ENCODE measurements around the gene LACC1. TPM values are rescaled to one million over a fixed set of nuclear protein-coding genes. Genes with fewer than 3 reads are reported as not detected.

The LACC1 gene
- total and polyA plus RNA-seq, 2 of the 13 experiments (the other 11 are each of a cell fraction or from before 2014, with no cell fraction given): 0.92 to 1.7 TPM

GRCh38 chr13:43878892-43879754 is 581 bp upstream of the LACC1 start, which contains the start of gene CCDC122 (continued):
- TF ChIP-seq ZNF614 (CRISPR knock-in tag; IDR thresholded peaks at IDR 0.05; ENCODE audit: borderline replicate concordance) (no peak), ZNF335 (CRISPR knock-in tag; IDR thresholded peaks at IDR 0.05) (no peak), MED1 (CRISPR knock-in tag; IDR thresholded peaks at IDR 0.05) (0 out of 2 replicates have a peak, but pooled peaks have one; percentile 34), ZNF605 (CRISPR knock-in tag; IDR thresholded peaks at IDR 0.05) (peak; percentile 93), ZNF558 (CRISPR knock-in tag; IDR thresholded peaks at IDR 0.05; ENCODE audit: borderline replicate concordance) (peak; percentile 48; the same call in 1 of the 2 replicates), THAP9 (CRISPR knock-in tag; IDR thresholded peaks at IDR 0.05; ENCODE audit: borderline replicate concordance) (no peak; the same call in 1 of the 2 replicates), RFX3 (CRISPR knock-in tag; IDR thresholded peaks at IDR 0.05) (no peak), ZNF589 (CRISPR knock-in tag; conservative IDR thresholded peaks at IDR 0.05) (peak; percentile 74; the same call in 1 of the 2 replicates), ZNF512B (CRISPR knock-in tag; IDR thresholded peaks at IDR 0.05; ENCODE audit: borderline replicate concordance) (no peak), PCBP2 (optimal IDR thresholded peaks at IDR 0.05; ENCODE audit: low read depth, low read length, poor library complexity, severe bottlenecking) (no peak), ZNF317 (CRISPR knock-in tag; IDR thresholded peaks at IDR 0.05) (0 out of 2 replicates have a peak, but pooled peaks have one; percentile 16), SMAD1 (CRISPR knock-in tag; IDR thresholded peaks at IDR 0.05; ENCODE audit: borderline replicate concordance, low read depth) (peak; percentile 15; the same call in 1 of the 2 replicates), TEF (CRISPR knock-in tag; IDR thresholded peaks at IDR 0.05) (peak; percentile 56; the same call in 1 of the 2 replicates), ZNF784 (CRISPR knock-in tag; IDR thresholded peaks at IDR 0.05; ENCODE audit: borderline replicate concordance) (peak; percentile 82; the same call in 1 of the 2 replicates), ZNF660 (CRISPR knock-in tag; IDR thresholded peaks at IDR 0.05; ENCODE audit: borderline replicate concordance, low read depth) (no peak), FOXM1 (CRISPR knock-in tag; IDR thresholded peaks at IDR 0.05) (no peak), PLSCR1 (CRISPR knock-in tag; IDR thresholded peaks at IDR 0.05; ENCODE audit: borderline replicate concordance) (no peak), ZNF264 (CRISPR knock-in tag; IDR thresholded peaks at IDR 0.05) (no peak)

Data from HepG2 (cell line).